HG03064 (cell line): ENCODE data around the gene CDH13.

ENCODE experiments used
- ATAC-seq: cut with Tn5 transposase; IDR thresholded peaks from one replicate; pipeline ENCODE4 v1.9.1; 2021; ENCODE audit warnings: low read depth; ENCODE audit not compliant: unreplicated experiment

CDH13 gene

DNA sequence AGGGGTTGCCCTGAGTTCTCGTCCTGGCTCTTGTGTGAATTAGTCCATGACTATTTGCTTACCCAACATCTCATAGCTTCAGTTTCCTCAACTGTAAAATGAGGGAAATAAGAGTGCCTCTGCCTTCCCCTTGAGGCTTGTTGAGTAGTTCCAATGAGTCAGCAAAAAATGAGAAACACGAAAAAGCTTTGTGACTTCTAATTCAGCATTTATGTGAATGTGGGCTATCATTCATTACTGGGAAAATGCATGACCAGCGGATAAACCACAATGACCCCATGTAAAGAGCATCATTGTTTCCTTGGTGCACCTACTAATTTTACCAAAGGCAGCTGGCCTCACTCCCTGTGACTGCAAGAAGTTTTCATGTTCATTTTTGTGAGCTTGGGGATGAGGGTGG, 806.4 kb downstream of the CDH13 start:
- ATAC-seq = no peak

DNA sequence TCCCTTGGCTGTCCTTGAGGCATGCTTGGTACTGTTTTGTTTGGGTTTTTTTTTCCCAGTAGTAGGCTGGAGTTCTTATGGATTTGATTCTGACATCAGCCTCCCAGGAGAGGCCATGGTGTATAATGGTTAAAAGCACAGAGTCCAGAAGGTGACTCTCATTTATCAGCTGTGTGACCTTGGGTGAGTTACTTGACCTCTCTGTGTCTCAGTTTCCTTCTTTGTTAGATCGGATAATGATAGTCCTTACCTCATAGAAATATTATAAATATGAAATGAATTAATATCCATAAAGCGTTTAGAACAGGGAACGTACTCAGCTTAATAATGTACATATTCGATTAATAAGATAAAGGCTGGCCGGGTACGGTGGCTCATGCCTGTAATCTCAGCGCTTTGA, 810.3 kb downstream of the CDH13 start:
- no peak for ATAC-seq

DNA sequence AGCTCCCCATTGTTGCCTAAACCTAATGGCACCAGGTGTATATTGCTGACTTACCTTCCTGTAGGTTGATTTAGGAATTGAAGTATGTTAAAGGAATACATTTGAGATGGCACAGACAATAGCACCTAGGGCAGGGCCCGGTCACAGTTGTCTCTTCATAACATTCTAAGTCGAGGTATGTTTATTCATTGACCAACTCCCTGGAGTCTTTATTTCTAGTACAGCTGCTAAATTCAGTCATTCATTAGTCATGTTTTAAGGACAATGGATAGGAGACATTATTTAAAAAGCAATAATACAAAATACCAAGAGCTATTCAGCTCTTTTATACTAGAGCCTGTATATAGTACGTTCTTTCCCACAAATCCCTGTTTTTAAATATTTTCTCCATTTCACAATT, 811.6 kb downstream of the CDH13 start:
- no peak for ATAC-seq

DNA sequence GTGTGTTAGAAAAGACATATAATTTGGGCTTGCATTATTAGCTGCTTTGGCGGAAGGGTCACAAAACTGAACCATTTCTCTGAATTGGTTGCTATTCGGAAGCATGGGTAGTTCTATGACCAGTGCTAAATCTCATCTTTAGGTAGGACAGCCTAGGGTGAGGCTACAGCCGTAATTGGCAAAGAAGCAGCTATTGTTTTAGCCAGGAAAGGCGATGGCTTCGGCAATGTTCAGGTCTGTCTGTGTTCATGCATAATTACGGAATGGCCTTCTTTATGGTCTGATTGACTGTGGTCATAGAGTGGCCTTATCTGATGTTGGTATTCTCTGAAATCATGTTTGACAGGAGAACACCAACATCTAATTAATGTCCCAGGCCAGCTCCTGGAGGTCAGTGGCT, 812.6 kb downstream of the CDH13 start:
- no peak for ATAC-seq

DNA sequence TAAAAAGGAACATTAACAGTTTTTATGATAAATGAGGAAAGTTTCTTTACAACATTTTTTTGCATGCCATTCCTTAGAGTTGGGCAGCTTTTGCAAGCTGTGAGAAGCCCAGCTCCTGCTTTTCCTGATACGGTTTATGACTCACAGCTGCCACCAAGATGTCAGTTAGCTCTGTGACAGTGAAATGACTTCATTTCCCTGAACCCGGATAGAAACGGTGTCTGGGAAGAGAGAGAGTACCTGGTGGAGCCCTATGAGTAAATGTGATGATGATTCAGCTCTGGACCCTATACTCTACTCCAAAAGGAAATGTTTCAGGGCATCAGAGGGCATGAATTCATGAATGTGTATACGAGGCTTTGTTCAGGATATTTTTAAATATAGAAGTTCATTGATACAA, 814.7 kb downstream of the CDH13 start:
- no peak for ATAC-seq

DNA sequence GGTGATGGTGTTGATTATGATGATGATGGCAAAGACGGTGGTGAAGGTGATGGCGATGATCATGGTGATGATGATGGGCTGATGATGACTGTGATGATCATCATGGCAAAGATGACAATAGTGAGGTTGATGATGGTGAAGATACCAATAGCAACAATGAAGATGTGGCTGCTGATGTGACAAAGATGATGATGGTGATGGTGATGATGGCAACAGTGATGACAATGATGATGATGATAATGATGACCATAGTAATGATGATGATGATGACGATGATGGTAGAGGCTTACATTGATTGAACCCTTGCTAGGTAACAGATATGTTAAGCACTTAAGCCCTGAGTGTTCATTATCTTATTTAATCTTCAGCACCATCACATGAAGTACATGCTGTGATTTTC, 817.2 kb downstream of the CDH13 start:
- no peak for ATAC-seq

DNA sequence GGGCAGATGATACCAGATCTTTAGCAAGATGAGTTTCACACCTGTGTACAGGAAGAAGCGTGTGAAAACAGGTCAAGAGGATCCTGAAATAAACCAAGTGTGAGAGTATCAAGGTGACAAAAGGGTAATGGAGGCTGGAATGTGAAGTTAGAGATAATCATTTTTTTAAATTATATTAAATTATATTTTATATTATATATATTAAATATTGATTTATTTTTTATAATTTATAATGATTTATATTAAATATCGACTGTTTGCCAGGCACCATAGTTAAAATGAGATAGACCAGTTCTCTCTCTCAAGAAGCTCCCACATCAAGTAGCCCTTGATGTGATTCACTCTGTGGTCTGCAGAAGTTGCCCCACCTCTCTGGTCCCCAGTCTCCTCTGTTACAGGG, 820.8 kb downstream of the CDH13 start:
- ATAC-seq = no peak

DNA sequence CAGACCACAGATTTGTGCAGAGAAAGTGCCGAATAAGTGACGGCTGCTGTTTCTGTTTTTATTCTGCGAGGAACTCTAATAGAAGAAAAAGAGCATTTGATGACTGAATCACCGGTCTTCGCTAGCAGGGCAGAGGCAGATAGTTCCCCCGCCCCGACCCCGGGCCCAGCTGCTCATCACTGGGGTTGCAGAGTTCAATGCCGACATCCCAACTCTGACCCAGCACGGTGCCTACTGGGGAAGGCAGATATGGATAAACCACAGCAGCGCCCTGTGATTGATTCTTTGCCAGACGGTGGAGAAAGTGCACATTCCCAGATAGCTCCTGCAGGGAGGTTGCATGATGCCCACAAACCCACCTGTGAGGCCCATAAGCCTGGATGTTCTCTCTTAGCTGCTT, 823.1 kb downstream of the CDH13 start:
- ATAC-seq = no peak

DNA sequence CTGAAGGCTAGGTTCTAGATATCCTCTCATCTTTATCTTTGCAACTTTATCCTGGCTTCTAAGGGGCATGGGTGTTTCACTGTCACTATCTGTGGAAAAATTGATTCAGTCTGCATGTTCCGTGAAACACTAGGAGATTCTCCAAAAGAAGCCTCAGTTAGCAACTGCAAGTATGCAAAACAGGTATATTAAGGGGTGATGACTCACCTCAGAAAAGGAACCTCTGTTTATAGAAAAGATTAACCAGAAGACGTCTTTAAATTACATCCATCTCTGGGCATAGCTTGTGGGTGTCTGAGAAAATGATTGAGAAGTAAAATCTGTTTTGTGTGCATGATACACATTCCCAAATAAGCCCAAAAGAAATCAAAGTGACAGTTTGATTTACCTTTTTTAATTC, 827.2 kb downstream of the CDH13 start:
- ATAC-seq = peak; percentile 47

DNA sequence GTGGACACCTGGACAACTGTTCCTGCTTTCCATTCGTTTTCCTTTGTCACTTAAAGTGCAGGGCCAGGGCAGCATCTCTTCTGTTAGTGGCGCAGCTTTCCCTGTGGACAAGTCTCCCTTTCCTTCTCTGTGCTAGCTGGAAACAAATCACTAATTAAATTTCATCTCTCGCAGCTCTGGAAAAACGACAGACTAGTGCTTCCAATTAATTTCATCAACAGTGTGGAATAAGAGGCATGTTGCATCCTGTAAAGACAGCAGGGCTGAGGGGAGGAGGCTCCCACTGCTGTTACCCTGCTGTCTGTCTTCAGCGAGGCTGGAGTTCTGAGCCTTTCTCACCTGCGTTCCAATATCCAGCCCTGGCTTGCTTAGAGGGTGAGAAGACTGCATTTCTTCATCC, 828.9 kb downstream of the CDH13 start:
- ATAC-seq = no peak

DNA sequence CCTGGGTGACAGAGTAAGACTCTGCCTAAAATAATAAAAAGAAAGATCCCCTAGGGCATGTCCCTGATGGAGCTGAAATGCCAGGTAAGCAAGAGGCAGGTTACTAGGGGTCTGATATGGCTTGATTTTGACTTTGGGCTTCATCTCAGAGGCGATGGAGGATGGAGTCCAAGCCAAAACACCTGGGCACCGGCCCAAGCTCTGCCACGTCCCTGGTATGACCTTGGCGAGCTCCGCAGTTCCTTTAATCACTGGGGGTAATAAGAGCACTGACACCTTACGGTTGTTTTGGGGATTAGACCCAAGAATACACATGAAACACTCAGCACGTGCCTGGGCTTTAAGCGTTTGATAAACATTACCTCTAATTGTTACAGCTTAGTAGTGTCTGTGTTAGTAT, 830.2 kb downstream of the CDH13 start:
- ATAC-seq = no peak

DNA sequence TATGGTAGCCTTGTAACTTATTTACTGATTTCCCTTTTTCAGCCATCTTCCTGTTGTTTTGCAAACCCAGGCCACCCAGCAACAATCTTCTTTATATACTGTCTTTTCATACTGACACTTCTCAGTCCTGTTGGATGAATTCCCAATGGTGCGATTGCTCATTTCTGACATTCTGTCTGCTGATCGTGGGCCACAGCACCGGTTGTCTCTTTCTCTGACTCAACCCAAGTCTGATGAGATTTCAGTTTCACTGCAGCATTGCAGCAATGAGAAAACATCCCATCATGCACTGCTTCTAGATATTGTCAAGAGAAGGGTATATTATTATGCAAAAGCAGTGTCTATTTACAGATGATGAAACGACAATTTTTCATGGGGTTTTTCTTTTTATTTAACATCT, 831.8 kb downstream of the CDH13 start:
- ATAC-seq = peak; percentile 71

DNA sequence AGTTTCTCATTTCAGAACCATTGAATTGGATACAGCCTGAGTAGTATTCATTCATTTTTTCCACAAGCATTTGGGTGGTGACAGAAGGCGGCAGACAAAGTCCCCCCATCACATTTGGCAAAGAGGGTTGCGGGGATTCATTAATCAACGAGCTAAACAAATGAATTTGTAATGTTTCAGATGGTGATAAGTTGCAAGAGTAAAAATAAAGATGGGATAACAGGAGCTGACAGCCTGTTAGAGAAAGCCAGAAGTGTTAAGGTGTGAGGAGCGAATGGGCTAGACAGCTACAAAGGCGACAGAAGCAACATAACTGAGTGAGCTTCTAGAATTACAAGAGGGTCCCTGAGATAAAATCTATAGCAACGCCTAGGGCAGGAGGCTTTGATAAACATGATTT, 838.2 kb downstream of the CDH13 start:
- ATAC-seq = no peak

DNA sequence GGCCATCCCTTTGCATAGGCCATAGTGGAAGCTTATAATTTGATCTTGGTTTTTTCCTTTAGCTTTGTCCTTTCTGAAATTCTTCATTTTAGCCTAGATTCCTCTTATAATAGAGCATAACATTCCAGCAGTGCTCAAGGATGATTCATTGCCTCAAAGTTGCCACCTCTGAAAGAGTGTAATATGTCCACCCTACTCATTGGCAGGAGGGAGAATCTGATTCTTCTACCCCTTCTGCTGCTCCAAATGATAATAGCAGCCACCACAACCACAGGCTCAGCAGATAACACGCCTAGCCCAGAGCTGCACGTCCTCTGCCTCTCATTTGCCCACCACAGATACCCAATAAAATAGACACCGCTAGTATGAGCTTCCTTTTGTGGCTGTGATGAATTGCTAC, 843.6 kb downstream of the CDH13 start:
- ATAC-seq = no peak

DNA sequence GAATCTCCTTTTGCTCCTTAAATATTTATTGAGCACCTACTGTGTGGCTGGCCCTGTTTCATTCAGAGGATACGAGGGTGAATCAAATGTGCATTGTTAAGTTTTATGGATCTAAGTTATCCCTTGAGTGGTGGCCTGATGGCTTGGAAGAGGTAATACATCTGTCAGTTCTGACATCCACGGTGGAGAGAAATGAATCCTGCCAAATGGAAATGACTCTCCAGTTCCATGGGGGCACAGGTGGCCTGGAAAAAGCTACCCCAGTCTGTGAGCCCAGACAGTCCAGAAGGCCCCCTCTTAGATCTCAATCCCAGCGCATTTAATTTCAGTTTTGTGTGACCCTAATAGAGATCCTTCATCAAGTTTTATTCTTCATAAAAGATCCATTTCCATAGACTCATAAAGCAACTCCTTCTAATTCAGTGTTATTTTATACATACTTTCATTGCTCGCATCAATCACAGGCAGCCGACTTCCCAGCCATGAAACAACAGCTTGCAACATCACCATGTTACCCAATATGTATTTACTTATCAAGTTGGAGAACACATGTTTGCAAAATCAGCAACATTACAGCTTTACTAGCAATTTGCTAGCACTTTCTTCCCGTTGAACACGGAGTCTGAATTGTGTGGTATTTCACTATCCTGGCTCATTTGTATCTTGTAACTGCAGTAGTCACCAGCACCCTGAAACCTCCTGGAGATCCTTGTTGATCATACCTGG, 846.2 kb downstream of the CDH13 start:
- no peak for ATAC-seq

DNA sequence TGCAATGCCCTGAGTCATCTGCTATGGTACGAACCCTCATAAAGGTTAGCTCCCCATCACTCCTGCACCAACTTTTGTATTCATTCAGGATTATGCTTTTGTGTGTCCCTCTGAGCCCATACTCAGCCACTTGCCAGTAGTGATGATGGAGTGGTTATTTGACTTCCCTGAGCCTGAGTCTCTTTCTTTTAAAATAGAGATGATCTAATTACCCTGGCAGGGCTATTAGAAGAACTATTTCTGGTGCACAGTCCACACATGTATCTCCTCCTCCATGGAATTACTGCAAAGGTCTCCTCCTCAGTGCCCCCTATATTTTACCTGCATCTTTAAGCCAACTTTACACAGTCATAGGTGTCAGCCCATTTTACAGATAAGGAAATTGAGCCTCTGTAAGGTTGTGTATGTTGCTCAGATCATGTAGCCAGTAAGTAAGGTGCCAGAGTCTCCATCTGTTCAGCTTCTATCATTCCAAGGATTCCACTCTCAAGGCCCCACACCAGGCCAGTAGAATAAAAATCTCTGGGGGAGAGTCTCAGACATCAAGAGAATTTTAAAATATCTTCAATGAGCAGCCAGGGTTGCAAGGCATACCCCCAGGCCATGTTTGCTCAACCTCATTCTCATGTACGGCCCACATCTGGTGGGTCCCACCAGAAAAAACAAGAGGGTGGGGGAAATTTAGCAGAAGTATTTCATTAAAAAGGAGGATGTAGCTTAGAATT, 847.3 kb downstream of the CDH13 start:
- no peak for ATAC-seq

DNA sequence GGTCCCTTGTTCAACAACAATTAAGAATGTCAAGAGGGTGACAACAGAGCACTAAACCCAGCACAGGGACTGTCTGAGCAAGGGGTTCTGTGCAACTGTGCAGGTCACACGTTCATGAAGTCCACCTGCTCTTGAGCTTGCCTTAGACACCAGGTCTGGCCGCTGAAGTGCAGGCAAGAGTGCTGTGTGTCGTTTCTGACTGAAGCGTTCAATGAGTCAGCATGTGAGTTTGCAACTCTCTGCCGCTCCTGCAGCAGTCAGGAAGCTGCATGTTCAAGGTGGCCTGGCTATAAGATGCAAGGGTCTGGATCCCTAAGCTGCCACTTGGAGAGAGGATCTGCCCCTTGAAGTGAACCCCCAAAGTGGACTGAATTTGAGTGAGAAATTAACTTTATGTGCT, 848.3 kb downstream of the CDH13 start:
- ATAC-seq = no peak

DNA sequence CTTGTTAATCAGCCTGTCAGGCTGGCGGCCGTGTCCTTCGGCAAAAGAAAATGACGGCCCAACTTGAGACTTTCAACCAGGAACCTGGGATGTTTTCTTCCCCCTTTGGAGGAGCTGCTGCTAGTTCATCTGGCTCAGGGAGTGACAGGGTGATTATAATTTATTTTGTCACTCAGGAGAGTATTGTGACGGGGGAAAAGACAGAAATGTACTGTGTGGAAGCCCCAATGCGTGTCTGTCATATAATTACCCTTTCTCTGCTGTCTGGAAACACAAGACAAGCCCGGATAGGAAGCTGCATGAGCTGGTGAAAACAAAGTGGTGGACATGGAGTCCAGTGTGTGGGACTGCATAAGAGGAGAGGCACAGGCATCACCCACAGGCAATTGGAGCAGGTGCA, 854.8 kb downstream of the CDH13 start:
- no peak for ATAC-seq

DNA sequence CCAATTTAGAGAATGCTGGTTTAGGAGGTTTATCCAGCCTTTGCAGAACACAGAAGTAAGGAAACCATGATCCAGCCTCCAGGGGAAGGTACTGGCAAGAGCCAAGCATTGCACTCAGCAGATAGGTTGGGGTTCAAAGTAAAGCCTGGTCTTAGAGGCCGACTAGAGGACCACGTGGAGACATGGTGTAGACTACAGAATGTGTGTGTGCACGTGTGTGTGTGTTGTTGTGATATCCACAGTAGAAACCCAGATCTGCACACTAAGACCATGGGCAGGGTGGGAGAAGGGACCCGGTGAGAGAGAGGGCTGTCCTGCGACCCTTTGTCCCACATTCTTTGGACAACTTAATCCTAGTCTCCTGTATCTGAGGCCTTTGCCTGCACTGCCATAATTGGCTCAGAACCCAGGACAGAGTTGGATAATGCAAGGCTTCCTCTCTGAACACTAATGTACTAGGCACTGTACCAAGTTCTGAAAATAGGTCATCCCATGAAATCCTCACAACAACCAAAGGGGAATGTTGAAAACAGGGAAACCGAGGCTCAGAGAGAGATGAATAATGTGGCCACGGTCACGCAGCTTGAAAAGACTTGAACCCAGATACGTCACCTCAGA, 855.9 kb downstream of the CDH13 start:
- no peak for ATAC-seq

DNA sequence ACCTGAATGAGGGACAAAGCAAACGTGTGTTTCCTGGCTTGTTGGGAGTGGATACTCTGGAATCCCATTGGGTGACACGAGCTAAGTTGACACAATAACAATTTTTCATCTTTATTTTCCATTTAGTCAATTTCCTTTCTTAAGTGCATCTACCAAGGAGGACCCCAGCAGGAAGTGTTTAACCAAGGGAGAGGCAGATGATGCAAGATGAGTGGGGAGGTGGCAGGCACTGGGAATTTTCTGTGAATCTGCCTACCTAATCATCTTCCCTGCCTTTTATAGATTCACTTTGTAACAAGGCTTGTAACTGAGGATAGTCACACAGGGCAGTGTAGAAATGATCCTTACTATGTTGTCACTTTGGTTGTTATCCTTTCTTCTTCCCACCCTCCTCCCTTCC, 863.3 kb downstream of the CDH13 start:
- no peak for ATAC-seq

DNA sequence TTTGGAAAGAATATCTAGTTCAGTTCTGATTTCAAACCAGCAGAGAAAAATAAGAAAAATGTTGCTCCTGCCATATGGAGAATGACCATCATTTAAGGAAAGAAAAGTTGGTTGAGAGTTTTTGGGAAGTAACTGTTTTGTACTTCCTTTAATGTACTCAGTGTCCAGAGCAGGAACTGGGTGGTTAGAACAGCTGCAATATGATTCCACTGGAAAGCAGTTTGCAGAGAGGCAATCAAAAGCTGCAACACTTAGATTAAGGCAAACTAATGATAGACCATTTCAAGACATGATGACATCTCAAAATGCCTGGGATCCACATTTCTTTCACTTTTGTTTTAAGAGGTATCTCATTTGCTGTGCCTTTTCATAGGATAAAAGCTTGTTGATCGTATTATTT, 867.7 kb downstream of the CDH13 start:
- ATAC-seq = no peak

DNA sequence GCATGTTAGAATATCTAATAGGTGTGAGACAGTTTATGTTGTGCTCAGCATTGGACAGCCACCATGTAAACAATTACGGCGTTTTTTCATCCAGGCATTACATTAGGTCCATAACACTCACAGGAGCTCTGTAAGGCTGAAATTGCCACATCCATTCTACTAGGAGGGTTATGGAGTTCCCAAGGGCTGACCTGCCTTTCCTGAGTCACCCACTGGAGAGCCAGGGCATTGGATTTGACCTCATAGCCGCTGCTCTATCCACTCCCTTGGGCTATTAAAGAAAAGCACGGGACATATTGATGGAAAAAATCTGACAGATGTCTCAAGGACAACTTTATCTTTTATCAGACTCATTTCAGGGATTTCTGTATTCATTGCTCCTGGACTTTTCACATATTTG, 874.7 kb downstream of the CDH13 start:
- ATAC-seq = no peak
